ENCODE results near the gene RELN. TPM values are rescaled to one million over a fixed set of nuclear protein-coding genes. Genes with fewer than 3 reads are reported as not detected.

Gene RELN
- total RNA-seq, 1 experiment from 2014 or later: 0.10 TPM

DNA sequence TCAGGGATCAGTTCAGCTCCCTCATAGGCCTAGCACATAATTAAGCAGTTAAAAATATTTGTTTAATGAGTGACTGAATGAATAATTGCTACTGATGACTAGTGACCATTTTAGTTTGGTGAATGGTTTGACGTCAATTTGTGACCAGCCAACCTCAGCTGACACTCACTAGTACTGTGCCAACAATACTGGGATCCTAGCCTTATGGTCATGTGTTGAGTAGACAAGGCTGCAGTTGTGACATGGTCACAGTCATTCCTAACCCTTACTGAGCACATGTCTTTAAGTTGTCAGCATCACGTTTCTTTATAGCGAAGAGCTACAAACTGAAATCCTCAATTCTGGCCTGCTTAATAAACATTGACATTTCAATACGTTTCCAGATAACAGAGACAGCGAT lies 456.5 kb downstream of the RELN start:
- no peaks in the 10 kb centered on the region for H3K4me1 ChIP-seq (ENCODE audit: control insufficient read depth, insufficient read depth, low read length)
- DNase-seq (ENCODE audit: low read depth, low spot score): no peak
- POLR2A ChIA-PET: no interaction called here

DNA sequence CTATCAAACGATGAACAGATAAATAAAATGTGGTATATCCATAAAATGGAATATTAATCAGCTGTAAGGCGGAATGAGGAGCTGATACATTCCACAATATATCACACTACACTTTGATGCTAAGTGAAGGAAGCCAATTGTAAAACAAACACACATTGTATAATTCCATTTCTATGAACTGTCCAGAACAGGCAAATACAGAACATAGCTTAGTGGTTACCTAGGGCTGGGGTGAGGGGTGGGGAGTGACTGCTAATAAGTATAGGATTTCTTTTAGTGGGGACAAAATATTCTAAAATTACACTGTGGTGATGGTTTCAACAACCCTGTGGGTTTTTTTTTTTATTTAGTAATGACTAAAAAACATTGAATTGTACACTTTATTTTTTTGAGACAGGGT lies 461.3 kb downstream of the RELN start:
- Histone ChIP-seq H3K27ac (ENCODE audit: low read length) (no peak overlapping the region), H3K27me3 (ENCODE audit: control insufficient read depth, insufficient read depth, low read length) (peaks cover 9% of the 10 kb centered on the region), H3K9me3 (ENCODE audit: control insufficient read depth, insufficient read depth, low read depth, low read length) (no peaks in the 10 kb centered on the region), H3K4me1 (ENCODE audit: control insufficient read depth, insufficient read depth, low read length) (no peaks in the 10 kb centered on the region), H3K4me3 (ENCODE audit: low read depth in 2 of 2, low read length in 2 of 2) (no peak overlapping the region), H3K36me3 (ENCODE audit: control insufficient read depth, insufficient read depth, low read length) (no peaks in the 10 kb centered on the region)
- TF ChIP-seq SIN3A (IDR thresholded peaks at IDR 0.05; ENCODE audit: borderline replicate concordance, insufficient read depth, low read depth, low read length): no peak
- TF ChIP-seq POLR2AphosphoS5 (IDR thresholded peaks at IDR 0.05; ENCODE audit: low read depth, low read length): no peak
- TF ChIP-seq TCF7L2 (IDR thresholded peaks at IDR 0.05; ENCODE audit: low read depth, low read length): no peak
- TF ChIP-seq, protein P1, sequence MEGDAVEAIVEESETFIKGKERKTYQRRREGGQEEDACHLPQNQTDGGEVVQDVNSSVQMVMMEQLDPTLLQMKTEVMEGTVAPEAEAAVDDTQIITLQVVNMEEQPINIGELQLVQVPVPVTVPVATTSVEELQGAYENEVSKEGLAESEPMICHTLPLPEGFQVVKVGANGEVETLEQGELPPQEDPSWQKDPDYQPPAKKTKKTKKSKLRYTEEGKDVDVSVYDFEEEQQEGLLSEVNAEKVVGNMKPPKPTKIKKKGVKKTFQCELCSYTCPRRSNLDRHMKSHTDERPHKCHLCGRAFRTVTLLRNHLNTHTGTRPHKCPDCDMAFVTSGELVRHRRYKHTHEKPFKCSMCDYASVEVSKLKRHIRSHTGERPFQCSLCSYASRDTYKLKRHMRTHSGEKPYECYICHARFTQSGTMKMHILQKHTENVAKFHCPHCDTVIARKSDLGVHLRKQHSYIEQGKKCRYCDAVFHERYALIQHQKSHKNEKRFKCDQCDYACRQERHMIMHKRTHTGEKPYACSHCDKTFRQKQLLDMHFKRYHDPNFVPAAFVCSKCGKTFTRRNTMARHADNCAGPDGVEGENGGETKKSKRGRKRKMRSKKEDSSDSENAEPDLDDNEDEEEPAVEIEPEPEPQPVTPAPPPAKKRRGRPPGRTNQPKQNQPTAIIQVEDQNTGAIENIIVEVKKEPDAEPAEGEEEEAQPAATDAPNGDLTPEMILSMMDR (IDR thresholded peaks at IDR 0.05): no peak
- TF ChIP-seq, protein P2, sequence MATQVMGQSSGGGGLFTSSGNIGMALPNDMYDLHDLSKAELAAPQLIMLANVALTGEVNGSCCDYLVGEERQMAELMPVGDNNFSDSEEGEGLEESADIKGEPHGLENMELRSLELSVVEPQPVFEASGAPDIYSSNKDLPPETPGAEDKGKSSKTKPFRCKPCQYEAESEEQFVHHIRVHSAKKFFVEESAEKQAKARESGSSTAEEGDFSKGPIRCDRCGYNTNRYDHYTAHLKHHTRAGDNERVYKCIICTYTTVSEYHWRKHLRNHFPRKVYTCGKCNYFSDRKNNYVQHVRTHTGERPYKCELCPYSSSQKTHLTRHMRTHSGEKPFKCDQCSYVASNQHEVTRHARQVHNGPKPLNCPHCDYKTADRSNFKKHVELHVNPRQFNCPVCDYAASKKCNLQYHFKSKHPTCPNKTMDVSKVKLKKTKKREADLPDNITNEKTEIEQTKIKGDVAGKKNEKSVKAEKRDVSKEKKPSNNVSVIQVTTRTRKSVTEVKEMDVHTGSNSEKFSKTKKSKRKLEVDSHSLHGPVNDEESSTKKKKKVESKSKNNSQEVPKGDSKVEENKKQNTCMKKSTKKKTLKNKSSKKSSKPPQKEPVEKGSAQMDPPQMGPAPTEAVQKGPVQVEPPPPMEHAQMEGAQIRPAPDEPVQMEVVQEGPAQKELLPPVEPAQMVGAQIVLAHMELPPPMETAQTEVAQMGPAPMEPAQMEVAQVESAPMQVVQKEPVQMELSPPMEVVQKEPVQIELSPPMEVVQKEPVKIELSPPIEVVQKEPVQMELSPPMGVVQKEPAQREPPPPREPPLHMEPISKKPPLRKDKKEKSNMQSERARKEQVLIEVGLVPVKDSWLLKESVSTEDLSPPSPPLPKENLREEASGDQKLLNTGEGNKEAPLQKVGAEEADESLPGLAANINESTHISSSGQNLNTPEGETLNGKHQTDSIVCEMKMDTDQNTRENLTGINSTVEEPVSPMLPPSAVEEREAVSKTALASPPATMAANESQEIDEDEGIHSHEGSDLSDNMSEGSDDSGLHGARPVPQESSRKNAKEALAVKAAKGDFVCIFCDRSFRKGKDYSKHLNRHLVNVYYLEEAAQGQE (IDR thresholded peaks at IDR 0.05; ENCODE audit: insufficient read depth in 1 of 2, low read depth in 2 of 2, low read length in 1 of 2): no peak
- DNase-seq (ENCODE audit: low read depth, low spot score) (no peak), ATAC-seq (no peak)
- CTCF ChIA-PET: no interaction called here
- intact Hi-C loops (cut with micrococcal nuclease; ENCODE audit: unreplicated experiment) (no loop called here), in situ Hi-C loops (cut with HindIII; ENCODE audit: low pct_unique_long_range_greater_than_20kb, low sequenced_read_pairs) (no loop called here)
- BruUV-seq (replicated peaks): no TSS peak
- POLR2A ChIA-PET: no interaction called here

More for the DNA sequence above, 456.5 kb downstream of the RELN start:
- Histone ChIP-seq H3K9me3 (ENCODE audit: control insufficient read depth, insufficient read depth, low read depth, low read length) (no peaks in the 10 kb centered on the region), H3K36me3 (ENCODE audit: control insufficient read depth, insufficient read depth, low read length) (no peaks in the 10 kb centered on the region), H3K27me3 (ENCODE audit: control insufficient read depth, insufficient read depth, low read length) (no peaks in the 10 kb centered on the region), H3K4me3 (ENCODE audit: low read depth in 2 of 2, low read length in 2 of 2) (no peak overlapping the region), H3K27ac (ENCODE audit: low read length) (no peak overlapping the region)
- TF ChIP-seq TCF7L2 (IDR thresholded peaks at IDR 0.05; ENCODE audit: low read depth, low read length): no peak
- TF ChIP-seq, protein P2 (IDR thresholded peaks at IDR 0.05; ENCODE audit: insufficient read depth in 1 of 2, low read depth in 2 of 2, low read length in 1 of 2): no peak
- TF ChIP-seq SIN3A (IDR thresholded peaks at IDR 0.05; ENCODE audit: borderline replicate concordance, insufficient read depth, low read depth, low read length): no peak
- TF ChIP-seq POLR2AphosphoS5 (IDR thresholded peaks at IDR 0.05; ENCODE audit: low read depth, low read length): no peak
- TF ChIP-seq, protein P1 (IDR thresholded peaks at IDR 0.05): no peak
- CTCF ChIA-PET: no interaction called here
- in situ Hi-C loops (cut with HindIII; ENCODE audit: low pct_unique_long_range_greater_than_20kb, low sequenced_read_pairs) (no loop called here), intact Hi-C loops (cut with micrococcal nuclease; ENCODE audit: unreplicated experiment) (no loop called here)
- ATAC-seq: no peak
- no TSS peak for BruUV-seq (replicated peaks)

Data from Panc1 (cell line).